Measurements from ENCODE around the gene NBL1.

Gene NBL1

DNA sequence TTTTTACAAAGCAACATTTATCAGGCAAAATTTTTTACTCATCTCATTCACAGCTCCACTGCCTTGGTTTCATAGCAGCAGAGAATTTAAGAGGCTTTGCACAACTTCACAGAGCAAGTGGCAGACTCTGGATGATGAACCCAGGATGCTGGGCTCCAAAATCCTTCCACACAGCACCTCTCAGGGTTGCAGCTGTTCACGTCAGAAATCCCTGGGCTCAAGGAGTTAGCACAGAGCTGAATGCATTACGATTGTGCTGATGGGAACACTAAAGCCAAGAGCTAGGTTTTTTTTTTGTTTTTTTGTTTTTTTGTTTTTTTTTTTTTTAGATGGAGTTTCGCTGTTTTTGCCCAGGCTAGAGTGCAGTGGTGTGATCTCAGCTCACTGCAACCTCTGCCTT is 18.2 kb downstream of the NBL1 start:
- H3K4me3 ChIP-seq, result no peak overlapping the region
- no peak overlapping the region for H3K27ac ChIP-seq

- H3K4me3 ChIP-seq, result peak within 1 kb of the TSS in 2 of 7 experiments; percentile 23 to 35
Observed at GRCh38 chr1:19664453-19665185, 20.5 kb downstream of the NBL1 start, which contains the start of gene HTR6. Gene HTR6 (plus strand): TSS chr1:19664875. CDS start chr1:19665754, 879 bp downstream.

DNA sequence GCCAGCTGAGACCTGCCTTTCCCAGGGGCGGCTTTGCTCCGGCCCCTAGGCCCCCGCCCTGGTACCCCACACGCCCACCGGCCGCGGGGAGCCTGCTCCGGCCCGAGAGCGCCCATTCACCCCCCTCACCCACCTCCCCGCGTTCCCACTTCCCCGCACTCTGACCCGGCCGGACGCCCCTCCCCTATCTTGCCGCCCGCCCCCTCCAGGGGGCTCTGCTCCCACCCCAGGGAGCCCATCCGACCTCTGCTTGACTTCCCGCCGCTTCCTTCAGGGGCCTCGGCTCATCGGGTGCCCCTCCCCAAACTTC is 21.0 kb downstream of the NBL1 start:
- H3K27ac ChIP-seq, result no peak overlapping the region
- peak overlapping the region in 2 of 7 experiments; percentile 23 to 35 for H3K4me3 ChIP-seq

More at GRCh38 chr1:19664453-19665185, 20.5 kb downstream of the NBL1 start, which contains the start of gene HTR6:
- H3K27ac ChIP-seq, result no peak within 1 kb of the TSS

DNA sequence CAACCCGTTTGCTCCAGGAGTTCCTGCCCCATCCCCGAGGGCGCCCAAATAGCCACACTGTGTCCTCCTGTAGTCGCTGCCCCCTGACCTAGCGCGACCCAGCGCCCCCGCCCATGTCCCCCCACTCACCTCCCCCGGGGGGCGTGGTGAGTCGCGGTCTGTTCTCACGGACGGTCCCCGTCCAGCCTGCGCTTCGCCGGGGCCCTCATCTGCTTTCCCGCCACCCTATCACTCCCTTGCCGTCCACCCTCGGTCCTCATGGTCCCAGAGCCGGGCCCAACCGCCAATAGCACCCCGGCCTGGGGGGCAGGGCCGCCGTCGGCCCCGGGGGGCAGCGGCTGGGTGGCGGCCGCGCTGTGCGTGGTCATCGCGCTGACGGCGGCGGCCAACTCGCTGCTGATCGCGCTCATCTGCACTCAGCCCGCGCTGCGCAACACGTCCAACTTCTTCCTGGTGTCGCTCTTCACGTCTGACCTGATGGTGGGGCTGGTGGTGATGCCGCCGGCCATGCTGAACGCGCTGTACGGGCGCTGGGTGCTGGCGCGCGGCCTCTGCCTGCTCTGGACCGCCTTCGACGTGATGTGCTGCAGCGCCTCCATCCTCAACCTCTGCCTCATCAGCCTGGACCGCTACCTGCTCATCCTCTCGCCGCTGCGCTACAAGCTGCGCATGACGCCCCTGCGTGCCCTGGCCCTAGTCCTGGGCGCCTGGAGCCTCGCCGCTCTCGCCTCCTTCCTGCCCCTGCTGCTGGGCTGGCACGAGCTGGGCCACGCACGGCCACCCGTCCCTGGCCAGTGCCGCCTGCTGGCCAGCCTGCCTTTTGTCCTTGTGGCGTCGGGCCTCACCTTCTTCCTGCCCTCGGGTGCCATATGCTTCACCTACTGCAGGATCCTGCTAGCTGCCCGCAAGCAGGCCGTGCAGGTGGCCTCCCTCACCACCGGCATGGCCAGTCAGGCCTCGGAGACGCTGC is 21.7 kb downstream of the NBL1 start:
- H3K27ac ChIP-seq, result no peak overlapping the region
- H3K4me3 ChIP-seq, result peak overlapping the region in 1 of 7 experiments; percentile 35

- H3K27ac ChIP-seq, result no peak overlapping the region
- H3K4me3 ChIP-seq, result no peak overlapping the region
Observed at GRCh38 chr1:19668888-19669287, 24.8 kb downstream of the NBL1 start.

GRCh38 chr1:19670787-19671186 is 26.7 kb downstream of the NBL1 start:
- no peak overlapping the region for H3K27ac ChIP-seq
- no peak overlapping the region for H3K4me3 ChIP-seq

GRCh38 chr1:19672237-19672636 is 28.1 kb downstream of the NBL1 start:
- H3K27ac ChIP-seq, result no peak overlapping the region
- H3K4me3 ChIP-seq, result no peak overlapping the region

GRCh38 chr1:19675797-19676196 is 31.7 kb downstream of the NBL1 start:
- H3K27ac ChIP-seq, result no peak overlapping the region

DNA sequence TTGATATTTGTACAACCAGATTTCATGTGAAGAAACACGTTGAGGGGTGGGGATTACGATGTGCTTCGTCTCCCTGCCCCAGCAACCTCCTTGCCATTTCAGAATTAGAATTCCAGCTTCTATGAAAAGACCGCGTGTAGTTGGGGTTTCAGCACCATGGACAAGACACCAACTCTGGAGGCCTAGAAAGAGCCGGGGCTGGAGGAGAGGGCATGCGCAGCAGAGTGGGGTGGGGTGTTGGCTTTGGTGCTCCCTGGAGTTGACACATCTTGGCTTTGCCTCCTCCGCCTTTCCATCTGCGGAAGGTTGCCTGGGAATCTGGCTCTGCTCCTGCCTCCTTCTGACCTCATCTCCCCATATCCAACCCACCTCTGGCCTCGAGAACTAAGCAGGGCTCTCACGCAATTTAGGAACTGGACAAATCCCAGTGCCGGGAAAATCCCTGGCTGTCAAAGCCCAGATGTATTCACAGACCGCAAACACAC is 32.4 kb downstream of the NBL1 start:
- H3K4me3 ChIP-seq, result no peak overlapping the region
- H3K27ac ChIP-seq, result no peak overlapping the region

More at GRCh38 chr1:19675797-19676196, 31.7 kb downstream of the NBL1 start:
- H3K4me3 ChIP-seq, result no peak overlapping the region

DNA sequence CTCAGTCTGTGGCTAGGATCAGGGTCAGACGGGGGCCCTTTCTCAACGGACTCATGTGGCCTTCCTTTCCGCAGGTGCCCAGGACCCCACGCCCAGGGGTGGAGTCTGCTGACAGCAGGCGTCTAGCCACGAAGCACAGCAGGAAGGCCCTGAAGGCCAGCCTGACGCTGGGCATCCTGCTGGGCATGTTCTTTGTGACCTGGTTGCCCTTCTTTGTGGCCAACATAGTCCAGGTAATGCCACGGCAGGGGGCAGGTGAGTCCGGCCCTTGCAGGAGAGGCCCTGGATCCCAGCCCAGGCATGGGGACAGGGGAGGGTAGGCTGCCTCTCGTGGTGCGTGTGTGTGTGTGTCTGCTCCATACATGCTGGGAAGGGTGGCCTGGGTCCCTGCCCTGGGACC is 34.4 kb downstream of the NBL1 start:
- H3K4me3 ChIP-seq, result no peak overlapping the region
- no peak overlapping the region for H3K27ac ChIP-seq

- no peak overlapping the region for H3K4me3 ChIP-seq
- H3K27ac ChIP-seq, result no peak overlapping the region
Observed at GRCh38 chr1:19678931-19679453, 34.9 kb downstream of the NBL1 start.

DNA sequence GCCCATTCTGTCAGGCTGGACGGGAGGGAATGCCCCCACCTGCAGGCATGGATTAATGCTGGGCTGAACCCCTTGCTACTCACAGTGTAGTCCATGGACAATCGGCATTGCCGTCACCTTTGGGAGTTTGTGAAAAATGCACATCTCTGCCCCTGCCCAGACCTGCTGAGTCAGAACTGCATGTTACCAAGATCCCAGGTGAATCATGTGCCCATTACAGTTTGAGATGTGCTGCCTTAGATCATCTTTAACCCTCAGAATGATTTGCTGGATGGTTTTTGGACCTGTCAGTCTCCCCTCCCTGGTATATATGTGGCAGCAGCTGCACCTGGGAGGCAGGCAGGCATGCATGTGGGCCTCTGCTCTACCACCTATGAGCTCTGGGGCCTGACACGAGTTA is 35.6 kb downstream of the NBL1 start:
- Histone ChIP-seq H3K4me3 (no peak overlapping the region), H3K27ac (no peak overlapping the region)

GRCh38 chr1:19680644-19681043 is 36.5 kb downstream of the NBL1 start:
- Histone ChIP-seq H3K4me3 (no peak overlapping the region), H3K27ac (no peak overlapping the region)

- Histone ChIP-seq H3K27ac (peak overlapping the region in 2 of 21 experiments; percentile 4 to 36), H3K4me3 (no peak overlapping the region)
Observed at GRCh38 chr1:19682257-19682656, 38.1 kb downstream of the NBL1 start.

DNA sequence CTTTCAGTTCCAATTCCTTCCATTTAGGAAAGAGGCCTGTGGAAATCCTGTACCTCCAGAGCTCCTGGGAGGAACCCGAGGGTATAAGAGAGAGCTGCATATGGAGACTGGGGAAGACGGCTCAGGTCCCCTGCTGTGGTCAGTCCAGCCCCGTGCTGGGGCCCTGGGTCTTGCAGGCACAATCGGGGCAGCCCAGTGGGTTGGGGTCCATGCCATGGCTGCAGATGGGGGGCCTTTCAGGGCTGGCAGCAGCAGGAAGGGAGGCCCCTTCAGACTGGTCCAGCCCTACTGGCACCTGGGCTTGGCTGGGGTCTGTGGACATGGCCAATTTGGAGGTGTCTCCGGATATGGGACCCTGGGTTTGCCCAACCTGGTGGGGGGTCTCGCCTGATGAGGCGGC is 38.8 kb downstream of the NBL1 start:
- no peak overlapping the region for H3K4me3 ChIP-seq

GRCh38 chr1:19683351-19683750 is 39.2 kb downstream of the NBL1 start:
- no peak overlapping the region for H3K27ac ChIP-seq

More for the DNA sequence above, 38.8 kb downstream of the NBL1 start:
- H3K27ac ChIP-seq, result peak overlapping the region in 2 of 21 experiments; percentile 4 to 17

GRCh38 chr1:19684677-19685076 is 40.6 kb downstream of the NBL1 start:
- Histone ChIP-seq H3K4me3 (no peak overlapping the region), H3K27ac (no peak overlapping the region)

More at GRCh38 chr1:19683351-19683750, 39.2 kb downstream of the NBL1 start:
- H3K4me3 ChIP-seq, result no peak overlapping the region

GRCh38 chr1:19685994-19686393 is 41.9 kb downstream of the NBL1 start:
- no peak overlapping the region for H3K27ac ChIP-seq
- H3K4me3 ChIP-seq, result no peak overlapping the region

GRCh38 chr1:19687414-19687813 is 43.3 kb downstream of the NBL1 start:
- H3K27ac ChIP-seq, result peak overlapping the region in 5 of 21 experiments; percentile 10 to 82 (median 29)
- H3K4me3 ChIP-seq, result no peak overlapping the region

Data from skin epidermis (tissue), 12 donors.